NCI-H128 (cell line): ENCODE measurements around the gene TMCO5A.
"Not testable (repeated sequence)": the region's sequence is repeated elsewhere in the genome, so short reads cannot be mapped to it uniquely, and the experiment has no call there.

Experiments
- DNase-seq: peaks from one replicate; lab custom pipeline; 2025; ENCODE audit not compliant: unreplicated experiment; lab: John Stamatoyannopoulos, UW

The TMCO5A gene

GRCh38 chr15:37934340-37934739 lies at the start of gene TMCO5A:
Gene TMCO5A, plus strand, starts transcription at chr15:37934640. Its CDS starts 1,684 bp downstream, at chr15:37936324.
- no peak for DNase-seq

GRCh38 chr15:37885651-37886050 lies 48.8 kb upstream of the TMCO5A start:
- no peak for DNase-seq

GRCh38 chr15:37888356-37888755 lies 46.1 kb upstream of the TMCO5A start:
- DNase-seq, result no peak

GRCh38 chr15:37891766-37892368 lies 42.6 kb upstream of the TMCO5A start:
- DNase-seq, result no peak

GRCh38 chr15:37893309-37893708 lies 41.1 kb upstream of the TMCO5A start:
- DNase-seq, result no peak

- no peak for DNase-seq
Measured at GRCh38 chr15:37898362-37898761, 36.1 kb upstream of the TMCO5A start.

- no peak for DNase-seq
Measured at GRCh38 chr15:37900326-37901221, 33.9 kb upstream of the TMCO5A start.

GRCh38 chr15:37902126-37902525 lies 32.3 kb upstream of the TMCO5A start:
- DNase-seq, result no peak

- DNase-seq, result no peak
Measured at GRCh38 chr15:37903919-37904625, 30.4 kb upstream of the TMCO5A start.

GRCh38 chr15:37907136-37907535 lies 27.3 kb upstream of the TMCO5A start:
- DNase-seq, result no peak

GRCh38 chr15:37921527-37922385 lies 12.7 kb upstream of the TMCO5A start:
- no peak for DNase-seq

- no peak for DNase-seq
Measured at GRCh38 chr15:37926136-37926535, 8.3 kb upstream of the TMCO5A start.

- DNase-seq, result no peak
Measured at GRCh38 chr15:37929238-37929637, 5.2 kb upstream of the TMCO5A start.

GRCh38 chr15:37931321-37931720 lies 3.1 kb upstream of the TMCO5A start:
- DNase-seq, result no peak

GRCh38 chr15:37931868-37932267 lies 2.6 kb upstream of the TMCO5A start:
- no peak for DNase-seq

GRCh38 chr15:37932549-37932948 lies 1.9 kb upstream of the TMCO5A start:
- no peak for DNase-seq

GRCh38 chr15:37933666-37934065 lies 774 bp upstream of the TMCO5A start:
- DNase-seq, result no peak

- DNase-seq, result no peak
Measured at GRCh38 chr15:37940876-37941275, 6.4 kb downstream of the TMCO5A start.

GRCh38 chr15:37941779-37942178 lies 7.3 kb downstream of the TMCO5A start:
- no peak for DNase-seq

GRCh38 chr15:37951999-37952398 lies 17.6 kb downstream of the TMCO5A start:
- no peak for DNase-seq

GRCh38 chr15:37960742-37961141 lies 26.3 kb downstream of the TMCO5A start:
- not testable (repeated sequence) for DNase-seq
